H1 (cell line): Measurements from ENCODE around the gene TTC31.

Source experiments
- BCL11A ChIP-seq, 2 experiments: IDR thresholded peaks; one replicate each; pipeline ENCODE4 v1.6.1; 2011; ENCODE audit warnings: low read depth in 2 of 2, low read length in 2 of 2, mild to moderate bottlenecking in 2 of 2
- CTCF ChIP-seq, 3 experiments: IDR thresholded peaks; 1 replicate in 2 of 3; 2 replicates in 1 of 3; pipeline versions ENCODE4 v1.5.1 to v1.6.1; 2011; ENCODE audit warnings: low read length in 3 of 3, mild to moderate bottlenecking in 3 of 3, inconsistent platforms in 2 of 3, low read depth in 1 of 3, moderate library complexity in 1 of 3; ENCODE audit not compliant: insufficient read depth in 1 of 3; ENCODE audit errors: control extremely low read depth in 1 of 3
- EZH2 ChIP-seq: fragments of 200-600 bp; sonication (generic); IDR thresholded peaks from 2 replicates; pipeline ENCODE4 v1.7.1; 2012; ENCODE audit warnings: low read depth, mild to moderate bottlenecking, moderate library complexity, low read length, inconsistent platforms; ENCODE audit not compliant: severe bottlenecking
- HDAC2 ChIP-seq, 2 experiments: fragments of 300-600 bp in 1 of 2; sonication (generic) in 1 of 2; IDR thresholded peaks; 2 replicates each; pipeline ENCODE4 v1.6.1; 2011 to 2012; ENCODE audit warnings: low read depth in 2 of 2, low read length in 2 of 2, mild to moderate bottlenecking in 2 of 2, moderate library complexity in 2 of 2, borderline replicate concordance in 1 of 2, inconsistent platforms in 1 of 2
- POLR2A ChIP-seq, 2 experiments: IDR thresholded peaks; 1 replicate in 1 of 2; 2 replicates in 1 of 2; pipeline ENCODE4 v1.6.1; 2011; ENCODE audit warnings: low read depth in 2 of 2, low read length in 2 of 2, mild to moderate bottlenecking in 2 of 2; ENCODE audit errors: control extremely low read depth in 1 of 2

DNA sequence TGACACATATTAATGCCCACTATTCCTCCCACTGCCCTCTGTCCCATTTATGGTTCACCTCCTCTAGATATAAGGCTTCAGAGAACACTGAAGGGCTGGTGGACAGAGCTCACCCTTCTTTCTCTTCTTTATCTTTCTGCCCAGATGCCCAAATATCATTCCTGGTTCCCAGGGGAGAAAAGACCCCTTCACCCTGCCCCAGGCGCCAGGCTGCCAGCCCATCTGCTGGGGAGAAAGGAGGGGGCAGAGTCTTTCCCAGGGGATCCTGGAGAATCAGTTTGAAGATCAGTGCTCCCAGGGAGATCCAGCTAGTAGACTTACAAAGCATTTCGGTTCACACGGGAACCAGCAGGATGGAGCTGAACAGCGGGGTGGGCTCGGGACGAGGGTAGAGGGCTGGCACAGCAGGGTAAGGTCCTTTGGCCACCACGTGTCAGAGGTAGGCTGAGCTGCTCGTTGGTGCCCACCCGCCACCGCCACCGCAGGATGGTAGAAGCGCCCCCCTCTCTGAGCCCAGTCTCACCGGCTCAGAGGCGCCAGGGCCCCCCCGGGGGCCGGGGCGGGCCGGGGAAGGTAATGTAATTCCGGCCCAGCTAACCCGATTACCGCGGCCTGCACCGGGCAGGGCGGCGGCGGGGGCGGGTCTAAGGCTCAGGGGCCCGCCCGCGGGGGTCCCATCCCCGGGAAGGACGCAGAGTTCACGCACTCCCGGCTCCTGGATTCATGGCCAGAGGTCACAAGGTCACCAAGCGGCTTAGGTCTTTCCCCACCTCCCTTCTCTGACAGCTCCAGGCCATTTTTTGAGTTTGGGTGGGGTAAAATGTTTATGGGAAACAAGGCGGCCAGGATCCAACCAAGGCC is 30.1 kb downstream of the TTC31 start:
- no peak for TF ChIP-seq POLR2A (IDR thresholded peaks at IDR 0.05; ENCODE audit: control extremely low read depth in 1 of 2, low read depth in 2 of 2, low read length in 2 of 2)
- TF ChIP-seq CTCF (IDR thresholded peaks at IDR 0.05; ENCODE audit: control extremely low read depth in 1 of 3, insufficient read depth in 1 of 3, low read depth in 1 of 3, low read length in 3 of 3), result no peak
- no peak for TF ChIP-seq HDAC2 (IDR thresholded peaks at IDR 0.05; ENCODE audit: borderline replicate concordance in 1 of 2, low read depth in 2 of 2, low read length in 2 of 2)
- no peak for TF ChIP-seq EZH2
- TF ChIP-seq BCL11A (IDR thresholded peaks at IDR 0.05; ENCODE audit: low read depth in 2 of 2, low read length in 2 of 2), result no peak
